Glutamatergic neuron (in vitro differentiated cells): ENCODE results near the gene DAGLA. TPM values are rescaled to one million over a fixed set of nuclear protein-coding genes. Genes with fewer than 3 reads are reported as not detected.
"Not testable (repeated sequence)": the region's sequence is repeated elsewhere in the genome, so short reads cannot be mapped to it uniquely, and the experiment has no call there.

ENCODE experiments used
- DNase-seq: peaks from one replicate; pipeline ENCODE4 v3.0.0; 2022
- H3K27ac Mint-ChIP-seq: one replicate; pipeline ENCODE4 v1.8.0; 2020; ENCODE audit warnings: mild to moderate bottlenecking, mixed read lengths, inconsistent platforms; ENCODE audit not compliant: unreplicated experiment
- H3K27me3 Mint-ChIP-seq: one replicate; pipeline ENCODE4 v1.8.0; 2020; ENCODE audit warnings: mild to moderate bottlenecking, moderate library complexity, mixed read lengths, inconsistent platforms; ENCODE audit not compliant: unreplicated experiment
- H3K36me3 Mint-ChIP-seq: one replicate; pipeline ENCODE4 v1.8.0; 2020; ENCODE audit warnings: mild to moderate bottlenecking, mixed read lengths, inconsistent platforms; ENCODE audit not compliant: unreplicated experiment
- H3K4me1 Mint-ChIP-seq: one replicate; pipeline ENCODE4 v1.8.0; 2020; ENCODE audit warnings: mild to moderate bottlenecking, low read depth, mixed read lengths, inconsistent platforms; ENCODE audit not compliant: unreplicated experiment
- H3K4me3 Mint-ChIP-seq: one replicate; pipeline ENCODE4 v1.8.0; 2020; ENCODE audit warnings: mild to moderate bottlenecking, mixed read lengths, inconsistent platforms; ENCODE audit not compliant: unreplicated experiment
- H3K9me3 Mint-ChIP-seq: one replicate; pipeline ENCODE4 v1.8.0; 2020; ENCODE audit warnings: mild to moderate bottlenecking, moderate library complexity, mixed read lengths, inconsistent platforms; ENCODE audit not compliant: unreplicated experiment
- total RNA-seq: library from RNA; stranded (reverse); fragmentation: NEBNext Ultra II Directional; extraction: Animal tissue kit (Norgen Biotek cat#: 25700); gene quantifications from one replicate; pipeline ENCODE4 v1.2.1, GENCODE V29; 2021; ENCODE audit not compliant: unreplicated experiment
- TF ChIP-seq, protein P1 (sequence below): fragments of 200-600 bp; sonication (generic); IDR thresholded peaks from one replicate; pipeline ENCODE4 v1.5.0; 2021; ENCODE audit not compliant: partially characterized antibody, unreplicated experiment

DAGLA gene
- total RNA-seq, 1 donor from 2014 or later: 9.6 TPM

DNA sequence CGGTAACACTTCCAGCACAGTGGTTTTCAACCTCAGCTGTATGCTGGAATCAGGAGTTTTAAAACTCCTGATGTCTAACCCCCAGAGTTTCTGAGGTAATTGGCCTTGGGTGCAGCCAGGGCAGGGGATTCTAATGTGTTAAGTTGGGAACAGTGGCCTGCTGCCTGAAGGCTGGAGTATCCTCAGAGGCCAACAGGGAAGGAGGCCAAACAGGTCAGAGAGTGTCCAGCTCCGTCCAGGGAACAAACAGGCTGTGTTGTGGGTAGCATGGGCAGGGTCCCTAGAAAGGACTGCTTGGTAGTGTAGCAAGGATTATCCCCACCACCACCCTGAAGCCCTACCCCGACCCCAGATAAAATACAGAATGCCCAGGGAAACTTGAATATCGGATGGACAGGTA is 10.8 kb upstream of the DAGLA start:
- Mint-ChIP-seq H3K9me3 (no peaks in the 10 kb centered on the region), H3K4me3 (no peak overlapping the region), H3K36me3 (peaks cover 7% of the 10 kb centered on the region), H3K27me3 (peaks cover 10% of the 10 kb centered on the region), H3K4me1 (peaks cover 6% of the 10 kb centered on the region), H3K27ac (no peak overlapping the region)
- DNase-seq: no peak
- TF ChIP-seq, protein P1, sequence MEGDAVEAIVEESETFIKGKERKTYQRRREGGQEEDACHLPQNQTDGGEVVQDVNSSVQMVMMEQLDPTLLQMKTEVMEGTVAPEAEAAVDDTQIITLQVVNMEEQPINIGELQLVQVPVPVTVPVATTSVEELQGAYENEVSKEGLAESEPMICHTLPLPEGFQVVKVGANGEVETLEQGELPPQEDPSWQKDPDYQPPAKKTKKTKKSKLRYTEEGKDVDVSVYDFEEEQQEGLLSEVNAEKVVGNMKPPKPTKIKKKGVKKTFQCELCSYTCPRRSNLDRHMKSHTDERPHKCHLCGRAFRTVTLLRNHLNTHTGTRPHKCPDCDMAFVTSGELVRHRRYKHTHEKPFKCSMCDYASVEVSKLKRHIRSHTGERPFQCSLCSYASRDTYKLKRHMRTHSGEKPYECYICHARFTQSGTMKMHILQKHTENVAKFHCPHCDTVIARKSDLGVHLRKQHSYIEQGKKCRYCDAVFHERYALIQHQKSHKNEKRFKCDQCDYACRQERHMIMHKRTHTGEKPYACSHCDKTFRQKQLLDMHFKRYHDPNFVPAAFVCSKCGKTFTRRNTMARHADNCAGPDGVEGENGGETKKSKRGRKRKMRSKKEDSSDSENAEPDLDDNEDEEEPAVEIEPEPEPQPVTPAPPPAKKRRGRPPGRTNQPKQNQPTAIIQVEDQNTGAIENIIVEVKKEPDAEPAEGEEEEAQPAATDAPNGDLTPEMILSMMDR: no peak

DNA sequence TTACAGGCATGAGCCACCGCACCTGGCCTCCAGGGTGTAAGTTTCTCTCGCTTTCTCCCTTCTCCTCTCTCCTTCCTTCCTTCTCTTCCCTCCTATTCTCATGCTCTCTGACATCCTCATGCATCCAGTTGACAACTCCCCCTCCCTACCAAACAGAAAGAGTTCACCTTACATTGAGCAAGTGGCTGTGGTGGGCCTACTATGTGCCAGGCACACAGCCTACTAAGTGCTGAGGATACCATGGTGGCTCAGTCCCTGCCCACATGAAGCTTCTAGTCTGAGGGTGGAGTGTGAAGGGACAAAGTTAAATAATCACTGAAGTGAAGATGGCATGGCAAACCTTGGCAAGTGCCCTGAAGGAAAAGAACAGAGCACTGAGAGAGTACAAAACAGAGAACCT is 9.6 kb upstream of the DAGLA start:
- TF ChIP-seq, protein P1: no peak
- H3K36me3 Mint-ChIP-seq: peaks cover 7% of the 10 kb centered on the region
- H3K27ac Mint-ChIP-seq: no peak overlapping the region
- peaks cover 11% of the 10 kb centered on the region for H3K4me1 Mint-ChIP-seq
- no peak for DNase-seq
- H3K9me3 Mint-ChIP-seq: no peaks in the 10 kb centered on the region
- H3K27me3 Mint-ChIP-seq: peaks cover 7% of the 10 kb centered on the region
- H3K4me3 Mint-ChIP-seq: no peak overlapping the region

DNA sequence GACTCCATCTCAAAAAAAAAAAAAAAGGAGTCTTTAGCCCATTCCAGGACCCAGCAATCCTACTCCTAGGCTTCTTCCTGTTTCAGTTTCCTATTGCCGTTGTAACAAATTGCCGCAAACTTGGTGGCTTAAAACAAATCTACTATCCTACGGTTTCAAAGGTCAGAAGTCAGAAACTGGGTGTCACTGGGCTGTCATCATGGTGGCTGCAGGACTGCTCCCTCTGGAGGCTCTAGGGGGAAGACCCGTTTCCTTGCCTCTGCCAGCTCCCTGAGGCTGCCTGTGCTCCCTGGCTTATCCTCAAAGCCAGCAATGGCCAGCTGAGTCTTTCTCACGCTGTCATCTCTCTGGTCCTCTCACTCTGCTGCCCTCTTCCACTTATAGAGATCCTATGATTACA is 8.7 kb upstream of the DAGLA start:
- TF ChIP-seq, protein P1: no peak
- DNase-seq: peak; percentile 43
- H3K4me3 Mint-ChIP-seq: no peak overlapping the region
- no peak overlapping the region for H3K27ac Mint-ChIP-seq
- peaks cover 5% of the 10 kb centered on the region for H3K9me3 Mint-ChIP-seq
- peaks cover 7% of the 10 kb centered on the region for H3K36me3 Mint-ChIP-seq
- H3K27me3 Mint-ChIP-seq: peaks cover 9% of the 10 kb centered on the region
- peaks cover 19% of the 10 kb centered on the region for H3K4me1 Mint-ChIP-seq

DNA sequence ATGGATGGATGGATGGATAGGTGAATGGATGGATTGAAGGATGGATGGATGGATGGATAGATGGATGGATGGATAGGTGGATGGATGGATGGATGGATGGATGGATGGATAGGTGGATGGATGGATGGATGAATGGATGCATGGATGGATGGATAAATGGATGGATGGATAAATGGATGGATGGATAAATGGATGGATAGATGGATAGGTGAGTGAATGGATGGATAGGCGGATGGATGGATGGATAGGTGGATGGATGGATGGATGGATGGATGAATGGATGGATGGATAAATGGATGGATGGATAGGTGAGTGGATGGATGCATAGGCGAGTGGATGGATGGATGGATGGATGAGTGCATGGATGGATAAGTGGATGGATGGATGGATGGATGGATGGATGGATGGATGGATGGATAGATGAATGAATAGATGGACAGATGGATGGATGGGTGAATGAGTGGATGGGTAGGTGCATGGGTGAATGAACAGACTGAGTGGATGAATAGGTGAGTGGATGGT is 6.2 kb upstream of the DAGLA start:
- H3K9me3 Mint-ChIP-seq, H3K36me3 Mint-ChIP-seq: not testable (repeated sequence)
- peaks cover 25% of the 10 kb centered on the region for H3K4me1 Mint-ChIP-seq

DNA sequence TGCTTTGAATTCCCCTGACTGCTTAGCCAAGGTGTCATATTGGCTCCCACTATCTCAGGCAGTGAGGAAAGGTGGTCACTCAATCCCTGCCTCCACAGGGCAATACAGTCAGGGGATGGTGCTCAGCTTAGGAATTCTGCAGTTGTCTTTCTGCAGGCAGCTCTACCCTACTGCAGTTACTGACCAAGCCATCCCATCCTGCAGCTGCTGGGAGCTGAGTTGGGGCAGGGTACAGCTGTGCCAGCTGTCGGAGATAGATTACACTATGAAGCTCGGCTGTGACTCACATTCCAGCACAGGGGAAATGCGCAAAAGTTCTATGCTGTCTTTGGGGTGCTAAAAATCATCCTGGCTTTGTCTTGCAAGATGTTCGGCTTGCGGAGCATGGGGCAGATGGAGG is 4.4 kb upstream of the DAGLA start:
- Mint-ChIP-seq H3K36me3 (peaks cover 7% of the 10 kb centered on the region), H3K4me3 (peak overlapping the region; percentile 30), H3K27me3 (peaks cover 11% of the 10 kb centered on the region), H3K4me1 (peaks cover 32% of the 10 kb centered on the region), H3K27ac (peak overlapping the region; percentile 64), H3K9me3 (peaks cover 11% of the 10 kb centered on the region)
- TF ChIP-seq, protein P1: no peak
- no peak for DNase-seq

More for the DNA sequence above, 6.2 kb upstream of the DAGLA start:
- H3K27ac Mint-ChIP-seq: peak overlapping the region; percentile 31
- H3K4me3 Mint-ChIP-seq: peak overlapping the region; percentile 43
- H3K27me3 Mint-ChIP-seq, DNase-seq: not testable (repeated sequence)
